Urinary bladder (tissue), 4 donors: ENCODE results near the gene SLC40A1. TPM values are rescaled to one million over a fixed set of nuclear protein-coding genes. Genes with fewer than 3 reads are reported as not detected.

Experiments used
- DNase-seq: peaks from one replicate; pipeline ENCODE4 v3.0.0-alpha.2; 2015; ENCODE audit errors: extremely low spot score
- H3K27ac ChIP-seq: one replicate; pipeline ENCODE4 v1.5.1; 2013; ENCODE audit warnings: low read depth, mild to moderate bottlenecking, moderate library complexity
- H3K36me3 ChIP-seq: one replicate; pipeline ENCODE4 v1.6.1; 2013; ENCODE audit warnings: mild to moderate bottlenecking, moderate library complexity; ENCODE audit not compliant: insufficient read depth
- H3K4me1 ChIP-seq: one replicate; pipeline ENCODE4 v1.6.1; 2013; ENCODE audit warnings: mild to moderate bottlenecking, moderate library complexity; ENCODE audit not compliant: insufficient read depth
- H3K4me3 ChIP-seq: one replicate; pipeline ENCODE4 v1.5.1; 2013; ENCODE audit warnings: low read depth, low read length
- WGBS: extraction: QIAGEN DNeasy Blood & Tissue Kit; methylation state at CpG from one replicate; pipeline ENCODE4 v1.1.7; 2013; 5-methylcytosine and 5-hydroxymethylcytosine counted together
- polyA plus RNA-seq: library from polyadenylated mRNA; stranded (reverse); fragments of 200-250 nt; gene quantifications from one replicate; pipeline ENCODE4 v1.2.3, GENCODE V29; 2013
- total RNA-seq: library from RNA; depleted of rRNA; stranded (reverse); fragments of >200 nt; gene quantifications from one replicate; pipeline ENCODE4 v1.2.3, GENCODE V29; 2014
- donor health status: healthy with polysubstance abuse.
- donor health status: healthy.

Gene SLC40A1
- total and polyA plus RNA-seq, 2 donors: 33.5 to 151 TPM

- peak overlapping the region; percentile 10 for H3K27ac ChIP-seq
- no peak overlapping the region for H3K4me3 ChIP-seq
- no peaks in the 10 kb centered on the region for H3K36me3 ChIP-seq
- no peaks in the 10 kb centered on the region for H3K4me1 ChIP-seq
- DNase-seq: no peak
Measured at GRCh38 chr2:189551808-189552207, 28.8 kb downstream of the SLC40A1 start.

DNA sequence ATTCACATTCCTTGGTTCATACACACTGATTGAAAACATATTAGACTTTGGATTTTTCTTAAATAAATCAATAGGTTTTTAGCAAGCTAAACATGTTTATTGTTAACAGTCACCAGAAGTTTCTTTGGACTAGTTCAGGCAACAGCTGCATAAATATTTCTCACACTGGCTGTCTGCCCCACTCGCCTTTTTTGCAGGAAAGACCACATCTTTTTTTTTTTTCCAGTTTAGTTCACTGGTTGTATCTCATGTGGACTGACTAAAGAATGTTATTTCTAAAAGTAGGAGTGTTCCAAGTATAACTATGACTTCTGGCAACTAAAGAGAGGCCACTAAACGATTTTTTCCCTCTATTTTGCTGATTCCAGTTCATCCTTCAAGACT is 31.1 kb downstream of the SLC40A1 start:
- DNase-seq: no peak
- 17% methylated on average over 2 of the region's 2 CpGs for WGBS
- Histone ChIP-seq H3K36me3 (no peaks in the 10 kb centered on the region), H3K4me3 (no peak overlapping the region), H3K4me1 (no peaks in the 10 kb centered on the region), H3K27ac (no peak overlapping the region)

- DNase-seq: no peak
- Histone ChIP-seq H3K4me3 (no peak overlapping the region), H3K4me1 (no peaks in the 10 kb centered on the region), H3K36me3 (no peaks in the 10 kb centered on the region), H3K27ac (peak overlapping the region; percentile 10)
- 65% methylated on average over 2 of the region's 2 CpGs for WGBS
Measured at GRCh38 chr2:189548666-189549448, 31.7 kb downstream of the SLC40A1 start.

GRCh38 chr2:189545418-189545817 is 35.2 kb downstream of the SLC40A1 start:
- 14% methylated on average over 1 of the region's 1 CpG for WGBS
- no peaks in the 10 kb centered on the region for H3K36me3 ChIP-seq
- no peaks in the 10 kb centered on the region for H3K4me1 ChIP-seq
- H3K27ac ChIP-seq: no peak overlapping the region
- no peak for DNase-seq
- no peak overlapping the region for H3K4me3 ChIP-seq

DNA sequence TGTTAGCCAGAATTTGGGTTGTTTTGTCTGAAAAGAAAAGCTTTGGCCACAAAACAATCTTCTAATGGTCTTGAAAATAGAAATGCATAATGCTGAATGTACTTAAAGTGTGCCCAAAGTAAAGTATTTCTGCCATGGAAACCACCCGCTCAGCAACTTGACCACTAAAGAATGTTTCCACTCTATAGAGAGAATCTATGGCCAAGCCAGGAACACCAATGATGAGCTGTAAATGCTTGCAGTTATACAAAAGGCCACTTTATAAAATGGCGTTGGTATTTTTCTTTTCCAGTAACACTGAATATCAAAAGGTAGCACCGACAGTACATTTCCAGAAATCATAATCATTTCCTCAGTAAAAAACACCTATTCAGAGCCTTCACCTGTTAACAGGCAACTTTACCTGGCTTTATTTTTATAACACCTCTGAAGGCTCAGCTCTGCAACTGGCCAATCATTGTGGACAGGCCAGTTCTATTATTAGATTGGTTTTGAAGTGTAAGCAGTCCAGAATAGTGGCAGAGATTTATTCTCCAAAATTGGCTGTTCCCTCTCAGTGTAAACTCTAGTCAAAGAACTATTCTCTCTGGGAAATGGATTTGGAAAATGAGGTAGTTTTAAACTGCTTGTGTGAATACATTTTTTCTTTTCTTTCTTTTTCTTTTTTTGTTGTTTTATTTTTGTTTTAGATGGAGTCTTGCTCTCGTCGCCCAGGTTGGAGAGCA is 36.1 kb downstream of the SLC40A1 start:
- H3K4me3 ChIP-seq: no peak overlapping the region
- no peak overlapping the region for H3K27ac ChIP-seq
- H3K36me3 ChIP-seq: no peaks in the 10 kb centered on the region
- WGBS: 72% methylated on average over 5 of the region's 5 CpGs
- H3K4me1 ChIP-seq: no peaks in the 10 kb centered on the region
- no peak for DNase-seq

- Histone ChIP-seq H3K27ac (no peak overlapping the region), H3K4me3 (no peak overlapping the region), H3K4me1 (no peaks in the 10 kb centered on the region), H3K36me3 (no peaks in the 10 kb centered on the region)
- WGBS: 97% methylated on average over 1 of the region's 1 CpG
- DNase-seq: no peak
Measured at GRCh38 chr2:189543367-189543766, 37.2 kb downstream of the SLC40A1 start.

GRCh38 chr2:189542145-189542882 is 38.3 kb downstream of the SLC40A1 start:
- Histone ChIP-seq H3K27ac (no peak overlapping the region), H3K36me3 (no peaks in the 10 kb centered on the region), H3K4me1 (no peaks in the 10 kb centered on the region), H3K4me3 (no peak overlapping the region)
- DNase-seq: no peak
- WGBS: 84% methylated on average over 6 of the region's 6 CpGs

DNA sequence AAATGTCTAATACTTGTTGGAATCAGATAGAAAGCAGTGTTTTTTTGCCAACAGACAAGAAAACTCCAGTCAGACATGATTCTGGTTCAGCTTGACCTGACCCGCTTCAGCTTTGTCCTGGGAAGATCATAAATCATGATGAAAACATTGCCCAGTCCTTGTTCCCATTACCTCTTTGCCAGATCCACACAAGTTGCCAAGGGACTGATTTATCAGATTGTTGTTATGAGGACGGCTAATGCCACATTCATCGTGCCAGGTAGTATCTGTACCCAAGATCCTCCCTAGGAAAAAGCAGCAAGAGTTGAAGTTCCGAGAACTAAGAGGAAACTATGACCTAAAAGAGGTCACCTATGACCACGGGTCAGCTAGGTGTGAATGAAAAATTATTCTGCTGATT is 39.0 kb downstream of the SLC40A1 start:
- no peak for DNase-seq
- WGBS: 66% methylated on average over 5 of the region's 5 CpGs
- H3K4me1 ChIP-seq: no peaks in the 10 kb centered on the region

DNA sequence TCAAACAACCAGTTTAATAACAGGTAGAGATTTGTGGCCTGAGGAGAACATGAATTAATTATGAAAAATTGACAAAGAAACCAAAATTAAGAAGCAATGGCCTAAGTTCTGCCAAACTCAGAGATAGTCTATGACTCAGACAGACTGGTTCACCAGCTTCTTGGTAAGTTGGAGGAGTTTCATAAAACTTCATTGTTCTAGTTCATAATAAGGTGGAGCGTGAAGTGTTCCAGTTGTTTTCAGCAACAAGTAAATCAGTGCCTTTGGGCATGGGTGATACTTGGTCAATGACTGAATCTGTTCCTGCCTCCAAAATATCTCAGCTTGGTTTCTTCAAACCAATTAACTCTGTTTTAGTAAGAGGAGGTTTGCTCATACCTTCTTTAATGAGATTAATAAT is 40.0 kb downstream of the SLC40A1 start:
- 98% methylated on average over 1 of the region's 1 CpG for WGBS
- H3K4me1 ChIP-seq: no peaks in the 10 kb centered on the region
- H3K36me3 ChIP-seq: no peaks in the 10 kb centered on the region
- H3K4me3 ChIP-seq: no peak overlapping the region
- H3K27ac ChIP-seq: no peak overlapping the region
- DNase-seq: no peak

More for the DNA sequence above, 39.0 kb downstream of the SLC40A1 start:
- Histone ChIP-seq H3K27ac (no peak overlapping the region), H3K36me3 (no peaks in the 10 kb centered on the region), H3K4me3 (no peak overlapping the region)

- 46% methylated on average over 1 of the region's 1 CpG for WGBS
- no peaks in the 10 kb centered on the region for H3K4me1 ChIP-seq
- H3K4me3 ChIP-seq: no peak overlapping the region
- no peaks in the 10 kb centered on the region for H3K36me3 ChIP-seq
- no peak overlapping the region for H3K27ac ChIP-seq
- DNase-seq: no peak
Measured at GRCh38 chr2:189538402-189538801, 42.2 kb downstream of the SLC40A1 start.

DNA sequence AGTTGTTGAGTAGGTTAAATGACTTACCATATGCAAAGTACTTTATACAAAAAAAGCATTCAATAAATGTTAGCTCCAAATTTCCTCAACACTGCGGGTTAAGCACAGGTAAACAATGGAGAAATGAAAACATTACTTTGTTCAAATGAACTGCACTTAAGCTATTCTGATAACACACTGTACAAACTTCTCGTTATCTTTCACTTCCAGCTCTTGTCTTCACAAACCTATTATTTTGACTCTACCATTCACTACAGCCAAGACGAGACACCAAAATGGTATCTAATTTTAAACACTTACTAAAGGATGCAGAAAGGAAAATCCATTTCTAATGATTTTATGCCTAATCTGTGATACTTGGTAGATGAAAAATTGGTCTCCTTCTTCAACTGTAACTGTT is 43.8 kb downstream of the SLC40A1 start:
- DNase-seq: no peak
- no peaks in the 10 kb centered on the region for H3K36me3 ChIP-seq
- no peak overlapping the region for H3K27ac ChIP-seq
- no peaks in the 10 kb centered on the region for H3K4me1 ChIP-seq
- WGBS: 89% methylated on average over 3 of the region's 3 CpGs
- H3K4me3 ChIP-seq: no peak overlapping the region

GRCh38 chr2:189534854-189535832 is 45.4 kb downstream of the SLC40A1 start:
- no peak for DNase-seq
- Histone ChIP-seq H3K4me1 (no peaks in the 10 kb centered on the region), H3K4me3 (no peak overlapping the region), H3K36me3 (no peaks in the 10 kb centered on the region), H3K27ac (no peak overlapping the region)
- 47% methylated on average over 1 of the region's 1 CpG for WGBS
